Measurements from ENCODE around the gene YTHDC1. TPM values are rescaled to one million over a fixed set of nuclear protein-coding genes. Genes with fewer than 3 reads are reported as not detected.
A peak's percentile ranks its signal among the peaks of the same experiment; 100 is the strongest.

YTHDC1 gene
- total and polyA plus RNA-seq, 2 of the 13 experiments (the other 11 are each of a cell fraction or from before 2014, with no cell fraction given), result 37.3 to 56.8 TPM

DNA sequence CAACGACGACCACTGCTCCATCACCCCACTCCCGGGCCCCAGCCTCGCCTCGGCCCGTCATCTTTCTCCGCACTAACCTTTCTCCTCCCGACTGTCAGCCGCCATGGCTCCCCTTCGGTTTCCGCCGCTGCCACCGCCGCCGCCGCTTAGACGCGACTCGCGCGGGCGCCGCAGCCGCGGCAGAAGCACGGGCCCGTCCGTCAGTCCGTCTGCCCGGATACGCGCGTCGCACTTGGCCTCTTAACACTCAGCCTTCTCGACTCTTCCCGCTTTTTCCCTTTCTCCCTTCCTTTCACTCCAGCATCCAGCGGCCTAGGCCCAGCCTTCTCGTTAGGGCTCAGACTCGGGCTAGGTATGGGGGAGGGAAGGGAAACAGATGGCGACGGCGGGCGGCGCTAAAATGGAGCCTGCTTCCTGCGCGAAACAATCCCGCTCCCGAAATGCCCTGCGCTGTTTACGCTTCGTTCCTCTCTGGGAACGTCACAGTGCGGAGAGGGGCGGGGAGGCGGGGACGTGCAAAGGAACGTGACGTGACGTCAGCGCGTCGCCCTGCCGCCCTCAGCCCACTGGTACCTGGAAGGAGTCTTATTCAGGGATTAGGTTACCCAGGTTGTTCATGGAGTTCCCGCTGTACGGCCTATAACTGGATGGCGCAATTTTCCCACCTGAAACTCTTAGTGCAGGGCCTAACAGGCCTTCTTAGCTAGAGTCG is at the start of gene YTHDC1 (continued):
- TF ChIP-seq, protein P1, sequence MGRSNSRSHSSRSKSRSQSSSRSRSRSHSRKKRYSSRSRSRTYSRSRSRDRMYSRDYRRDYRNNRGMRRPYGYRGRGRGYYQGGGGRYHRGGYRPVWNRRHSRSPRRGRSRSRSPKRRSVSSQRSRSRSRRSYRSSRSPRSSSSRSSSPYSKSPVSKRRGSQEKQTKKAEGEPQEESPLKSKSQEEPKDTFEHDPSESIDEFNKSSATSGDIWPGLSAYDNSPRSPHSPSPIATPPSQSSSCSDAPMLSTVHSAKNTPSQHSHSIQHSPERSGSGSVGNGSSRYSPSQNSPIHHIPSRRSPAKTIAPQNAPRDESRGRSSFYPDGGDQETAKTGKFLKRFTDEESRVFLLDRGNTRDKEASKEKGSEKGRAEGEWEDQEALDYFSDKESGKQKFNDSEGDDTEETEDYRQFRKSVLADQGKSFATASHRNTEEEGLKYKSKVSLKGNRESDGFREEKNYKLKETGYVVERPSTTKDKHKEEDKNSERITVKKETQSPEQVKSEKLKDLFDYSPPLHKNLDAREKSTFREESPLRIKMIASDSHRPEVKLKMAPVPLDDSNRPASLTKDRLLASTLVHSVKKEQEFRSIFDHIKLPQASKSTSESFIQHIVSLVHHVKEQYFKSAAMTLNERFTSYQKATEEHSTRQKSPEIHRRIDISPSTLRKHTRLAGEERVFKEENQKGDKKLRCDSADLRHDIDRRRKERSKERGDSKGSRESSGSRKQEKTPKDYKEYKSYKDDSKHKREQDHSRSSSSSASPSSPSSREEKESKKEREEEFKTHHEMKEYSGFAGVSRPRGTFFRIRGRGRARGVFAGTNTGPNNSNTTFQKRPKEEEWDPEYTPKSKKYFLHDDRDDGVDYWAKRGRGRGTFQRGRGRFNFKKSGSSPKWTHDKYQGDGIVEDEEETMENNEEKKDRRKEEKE (IDR thresholded peaks at IDR 0.05), result no peak
- TF ChIP-seq TSC22D2 (CRISPR knock-in tag; IDR thresholded peaks at IDR 0.05; ENCODE audit: borderline replicate concordance) (0 out of 2 replicates have a peak, but pooled peaks have one; percentile 10), MTA3 (CRISPR knock-in tag; IDR thresholded peaks at IDR 0.05) (no peak), ZNF782 (CRISPR knock-in tag; IDR thresholded peaks at IDR 0.05; ENCODE audit: borderline replicate concordance) (peak; percentile 51; the same call in 1 of the 2 replicates), ZNF274 (CRISPR knock-in tag; IDR thresholded peaks at IDR 0.05) (peak; percentile 74), DNMT3B (CRISPR knock-in tag; conservative IDR thresholded peaks at IDR 0.05) (peak; percentile 46; the same call in 1 of the 2 replicates), ZSCAN20 (CRISPR knock-in tag; IDR thresholded peaks at IDR 0.05; ENCODE audit: borderline replicate concordance) (peak; percentile 22; the same call in 1 of the 2 replicates), NR3C1 (CRISPR knock-in tag; IDR thresholded peaks at IDR 0.05) (no peak), PTBP1 (IDR thresholded peaks at IDR 0.05; ENCODE audit: low read depth, low read length, poor library complexity, severe bottlenecking) (no peak), ZNF775 (CRISPR knock-in tag; IDR thresholded peaks at IDR 0.05; ENCODE audit: borderline replicate concordance) (no peak), MED13 (CRISPR knock-in tag; IDR thresholded peaks at IDR 0.05) (peak; percentile 60; the same call in 1 of the 2 replicates), ZNF33B (CRISPR knock-in tag; IDR thresholded peaks at IDR 0.05) (no peak), DPF2 (CRISPR knock-in tag; IDR thresholded peaks at IDR 0.05; ENCODE audit: borderline replicate concordance, low read depth) (peak; percentile 74; the same call in 1 of the 2 replicates), ZNF326 (CRISPR knock-in tag; IDR thresholded peaks at IDR 0.05; ENCODE audit: borderline replicate concordance) (no peak), FOSL1 (CRISPR knock-in tag; IDR thresholded peaks at IDR 0.05; ENCODE audit: borderline replicate concordance) (no peak), ESRRA (CRISPR knock-in tag; IDR thresholded peaks at IDR 0.05; ENCODE audit: low read depth) (peak; percentile 72)
- TF ChIP-seq, protein P2, sequence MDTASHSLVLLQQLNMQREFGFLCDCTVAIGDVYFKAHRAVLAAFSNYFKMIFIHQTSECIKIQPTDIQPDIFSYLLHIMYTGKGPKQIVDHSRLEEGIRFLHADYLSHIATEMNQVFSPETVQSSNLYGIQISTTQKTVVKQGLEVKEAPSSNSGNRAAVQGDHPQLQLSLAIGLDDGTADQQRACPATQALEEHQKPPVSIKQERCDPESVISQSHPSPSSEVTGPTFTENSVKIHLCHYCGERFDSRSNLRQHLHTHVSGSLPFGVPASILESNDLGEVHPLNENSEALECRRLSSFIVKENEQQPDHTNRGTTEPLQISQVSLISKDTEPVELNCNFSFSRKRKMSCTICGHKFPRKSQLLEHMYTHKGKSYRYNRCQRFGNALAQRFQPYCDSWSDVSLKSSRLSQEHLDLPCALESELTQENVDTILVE (CRISPR knock-in tag; IDR thresholded peaks at IDR 0.05), result peak; percentile 84
- TF ChIP-seq, protein P3, sequence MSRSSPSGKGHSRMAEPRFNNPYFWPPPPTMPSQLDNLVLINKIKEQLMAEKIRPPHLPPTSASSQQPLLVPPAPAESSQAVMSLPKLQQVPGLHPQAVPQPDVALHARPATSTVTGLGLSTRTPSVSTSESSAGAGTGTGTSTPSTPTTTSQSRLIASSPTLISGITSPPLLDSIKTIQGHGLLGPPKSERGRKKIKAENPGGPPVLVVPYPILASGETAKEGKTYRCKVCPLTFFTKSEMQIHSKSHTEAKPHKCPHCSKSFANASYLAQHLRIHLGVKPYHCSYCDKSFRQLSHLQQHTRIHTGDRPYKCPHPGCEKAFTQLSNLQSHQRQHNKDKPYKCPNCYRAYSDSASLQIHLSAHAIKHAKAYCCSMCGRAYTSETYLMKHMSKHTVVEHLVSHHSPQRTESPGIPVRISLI (CRISPR knock-in tag; IDR thresholded peaks at IDR 0.05; ENCODE audit: borderline replicate concordance), result peak; percentile 51; the same call in 1 of the 2 replicates
- TF ChIP-seq, protein P4, sequence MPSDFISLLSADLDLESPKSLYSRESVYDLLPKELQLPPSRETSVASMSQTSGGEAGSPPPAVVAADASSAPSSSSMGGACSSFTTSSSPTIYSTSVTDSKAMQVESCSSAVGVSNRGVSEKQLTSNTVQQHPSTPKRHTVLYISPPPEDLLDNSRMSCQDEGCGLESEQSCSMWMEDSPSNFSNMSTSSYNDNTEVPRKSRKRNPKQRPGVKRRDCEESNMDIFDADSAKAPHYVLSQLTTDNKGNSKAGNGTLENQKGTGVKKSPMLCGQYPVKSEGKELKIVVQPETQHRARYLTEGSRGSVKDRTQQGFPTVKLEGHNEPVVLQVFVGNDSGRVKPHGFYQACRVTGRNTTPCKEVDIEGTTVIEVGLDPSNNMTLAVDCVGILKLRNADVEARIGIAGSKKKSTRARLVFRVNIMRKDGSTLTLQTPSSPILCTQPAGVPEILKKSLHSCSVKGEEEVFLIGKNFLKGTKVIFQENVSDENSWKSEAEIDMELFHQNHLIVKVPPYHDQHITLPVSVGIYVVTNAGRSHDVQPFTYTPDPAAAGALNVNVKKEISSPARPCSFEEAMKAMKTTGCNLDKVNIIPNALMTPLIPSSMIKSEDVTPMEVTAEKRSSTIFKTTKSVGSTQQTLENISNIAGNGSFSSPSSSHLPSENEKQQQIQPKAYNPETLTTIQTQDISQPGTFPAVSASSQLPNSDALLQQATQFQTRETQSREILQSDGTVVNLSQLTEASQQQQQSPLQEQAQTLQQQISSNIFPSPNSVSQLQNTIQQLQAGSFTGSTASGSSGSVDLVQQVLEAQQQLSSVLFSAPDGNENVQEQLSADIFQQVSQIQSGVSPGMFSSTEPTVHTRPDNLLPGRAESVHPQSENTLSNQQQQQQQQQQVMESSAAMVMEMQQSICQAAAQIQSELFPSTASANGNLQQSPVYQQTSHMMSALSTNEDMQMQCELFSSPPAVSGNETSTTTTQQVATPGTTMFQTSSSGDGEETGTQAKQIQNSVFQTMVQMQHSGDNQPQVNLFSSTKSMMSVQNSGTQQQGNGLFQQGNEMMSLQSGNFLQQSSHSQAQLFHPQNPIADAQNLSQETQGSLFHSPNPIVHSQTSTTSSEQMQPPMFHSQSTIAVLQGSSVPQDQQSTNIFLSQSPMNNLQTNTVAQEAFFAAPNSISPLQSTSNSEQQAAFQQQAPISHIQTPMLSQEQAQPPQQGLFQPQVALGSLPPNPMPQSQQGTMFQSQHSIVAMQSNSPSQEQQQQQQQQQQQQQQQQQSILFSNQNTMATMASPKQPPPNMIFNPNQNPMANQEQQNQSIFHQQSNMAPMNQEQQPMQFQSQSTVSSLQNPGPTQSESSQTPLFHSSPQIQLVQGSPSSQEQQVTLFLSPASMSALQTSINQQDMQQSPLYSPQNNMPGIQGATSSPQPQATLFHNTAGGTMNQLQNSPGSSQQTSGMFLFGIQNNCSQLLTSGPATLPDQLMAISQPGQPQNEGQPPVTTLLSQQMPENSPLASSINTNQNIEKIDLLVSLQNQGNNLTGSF (CRISPR knock-in tag; IDR thresholded peaks at IDR 0.05), result peak; percentile 36; the same call in 1 of the 2 replicates
